Liver (tissue), 3 donors: ENCODE measurements around the gene GPR161.

ENCODE experiments used
- ATF3 ChIP-seq: IDR thresholded peaks from 2 replicates; pipeline ENCODE4 v1.6.1; 2016; ENCODE audit warnings: antibody characterized with exemption
- EGR1 ChIP-seq, 2 donors: IDR thresholded peaks; 2 replicates each; pipeline ENCODE4 v1.6.1; 2016 to 2018; ENCODE audit warnings: antibody characterized with exemption in 2 of 2, low read depth in 2 of 2
- HNF4A ChIP-seq, 2 donors: conservative IDR thresholded peaks; 2 replicates each; pipeline ENCODE4 v1.6.1; 2016; ENCODE audit warnings: antibody characterized with exemption in 2 of 2, mild to moderate bottlenecking in 2 of 2
- HNF4G ChIP-seq: IDR thresholded peaks from 2 replicates; pipeline ENCODE4 v1.6.1; 2016; ENCODE audit warnings: antibody characterized with exemption
- RAD21 ChIP-seq, 2 donors: IDR thresholded peaks; 2 replicates each; pipeline ENCODE4 v1.6.1; 2016; ENCODE audit warnings: antibody characterized with exemption in 2 of 2, mild to moderate bottlenecking in 2 of 2
- REST ChIP-seq: IDR thresholded peaks from 2 replicates; pipeline ENCODE4 v1.6.1; 2016; ENCODE audit warnings: antibody characterized with exemption, mild to moderate bottlenecking
- RXRA ChIP-seq, 2 donors: IDR thresholded peaks; 2 replicates each; pipeline ENCODE4 v1.6.1; 2017 to 2018; ENCODE audit warnings: antibody characterized with exemption in 2 of 2, mild to moderate bottlenecking in 1 of 2
- SP1 ChIP-seq: IDR thresholded peaks from 2 replicates; pipeline ENCODE4 v1.6.1; 2018; ENCODE audit warnings: antibody characterized with exemption, mild to moderate bottlenecking
- TAF1 ChIP-seq: conservative IDR thresholded peaks from 2 replicates; pipeline ENCODE4 v1.6.1; 2016; ENCODE audit warnings: antibody characterized with exemption, mild to moderate bottlenecking
- YY1 ChIP-seq: IDR thresholded peaks from 2 replicates; pipeline ENCODE4 v1.6.1; 2016; ENCODE audit warnings: antibody characterized with exemption, mild to moderate bottlenecking
- ZBTB33 ChIP-seq: IDR thresholded peaks from 2 replicates; pipeline ENCODE4 v1.6.1; 2016; ENCODE audit warnings: antibody characterized with exemption
- TF ChIP-seq, protein P1 (sequence below): fragments of 150-350 bp; IDR thresholded peaks from 2 replicates; pipeline ENCODE4 v1.5.1; 2017; ENCODE audit warnings: improper control_type of control experiment, low read depth, low read length; ENCODE audit not compliant: missing input control
- TF ChIP-seq, protein P2 (sequence below): IDR thresholded peaks from 2 replicates; pipeline ENCODE4 v1.6.1; 2016; ENCODE audit warnings: antibody characterized with exemption
- donor health status: healthy.
- donor health status: healthy.

- TF ChIP-seq ZBTB33 (no peak), RXRA (IDR thresholded peaks at IDR 0.05) (no peak), SP1 (no peak), ATF3 (no peak), RAD21 (IDR thresholded peaks at IDR 0.05) (no peak), TAF1 (no peak), HNF4A (conservative IDR thresholded peaks at IDR 0.05) (no peak), REST (no peak), HNF4G (no peak), EGR1 (IDR thresholded peaks at IDR 0.05; ENCODE audit: low read depth in 2 of 2) (no peak), YY1 (no peak)
- TF ChIP-seq, protein P1, sequence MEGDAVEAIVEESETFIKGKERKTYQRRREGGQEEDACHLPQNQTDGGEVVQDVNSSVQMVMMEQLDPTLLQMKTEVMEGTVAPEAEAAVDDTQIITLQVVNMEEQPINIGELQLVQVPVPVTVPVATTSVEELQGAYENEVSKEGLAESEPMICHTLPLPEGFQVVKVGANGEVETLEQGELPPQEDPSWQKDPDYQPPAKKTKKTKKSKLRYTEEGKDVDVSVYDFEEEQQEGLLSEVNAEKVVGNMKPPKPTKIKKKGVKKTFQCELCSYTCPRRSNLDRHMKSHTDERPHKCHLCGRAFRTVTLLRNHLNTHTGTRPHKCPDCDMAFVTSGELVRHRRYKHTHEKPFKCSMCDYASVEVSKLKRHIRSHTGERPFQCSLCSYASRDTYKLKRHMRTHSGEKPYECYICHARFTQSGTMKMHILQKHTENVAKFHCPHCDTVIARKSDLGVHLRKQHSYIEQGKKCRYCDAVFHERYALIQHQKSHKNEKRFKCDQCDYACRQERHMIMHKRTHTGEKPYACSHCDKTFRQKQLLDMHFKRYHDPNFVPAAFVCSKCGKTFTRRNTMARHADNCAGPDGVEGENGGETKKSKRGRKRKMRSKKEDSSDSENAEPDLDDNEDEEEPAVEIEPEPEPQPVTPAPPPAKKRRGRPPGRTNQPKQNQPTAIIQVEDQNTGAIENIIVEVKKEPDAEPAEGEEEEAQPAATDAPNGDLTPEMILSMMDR: no peak
- TF ChIP-seq, protein P2, sequence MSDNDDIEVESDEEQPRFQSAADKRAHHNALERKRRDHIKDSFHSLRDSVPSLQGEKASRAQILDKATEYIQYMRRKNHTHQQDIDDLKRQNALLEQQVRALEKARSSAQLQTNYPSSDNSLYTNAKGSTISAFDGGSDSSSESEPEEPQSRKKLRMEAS: no peak
These were observed 12.2 kb upstream of the GPR161 start for GRCh38 chr1:168148916-168149315.
